ENCODE measurements around the gene SMC2.
A peak's percentile ranks its signal among the peaks of the same experiment; 100 is the strongest.

The SMC2 gene

DNA sequence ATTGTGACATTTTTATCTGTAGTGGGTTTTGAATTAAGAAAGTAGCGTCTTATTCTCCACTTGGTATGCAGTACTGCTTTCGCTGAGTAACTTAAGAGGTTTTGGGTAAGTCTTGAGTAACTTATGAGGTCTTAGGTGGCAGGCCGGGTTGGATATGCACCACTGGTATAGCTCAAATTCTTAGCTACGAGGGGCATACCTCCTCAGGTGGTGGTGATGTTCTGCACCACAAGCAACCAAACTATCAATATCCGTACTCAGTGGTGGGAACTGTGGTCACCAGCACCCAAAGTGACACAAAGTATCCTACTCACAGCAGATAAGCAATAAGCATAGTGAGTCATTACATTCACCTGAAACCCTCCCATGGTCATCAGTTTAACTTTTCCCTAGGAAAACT lies 13.7 kb downstream of the SMC2 start:
- no peak for DNase-seq (ENCODE audit: low spot score)

DNA sequence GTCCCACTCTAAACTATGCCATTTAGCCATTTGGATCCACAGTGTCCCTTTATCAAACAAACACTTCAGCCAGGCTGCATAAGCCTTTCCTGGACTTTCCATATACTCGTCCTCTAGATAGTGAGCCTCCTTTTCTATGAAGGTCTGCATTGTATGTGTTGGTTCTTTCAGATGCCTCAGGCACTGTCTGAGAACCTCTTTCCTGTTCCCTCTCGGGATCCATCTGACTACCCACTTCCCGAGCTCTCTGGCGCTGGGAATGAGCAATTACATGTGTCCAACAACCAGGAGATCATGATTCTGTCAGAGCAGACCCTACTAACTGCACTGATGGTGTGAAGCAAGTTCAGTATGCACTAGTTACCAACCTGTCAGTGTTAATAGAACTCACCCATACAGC lies 14.2 kb downstream of the SMC2 start:
- DNase-seq (ENCODE audit: low spot score) = peak; percentile 87

GRCh38 chr9:104110509-104110908 lies 16.4 kb downstream of the SMC2 start:
- no peak for DNase-seq (ENCODE audit: low spot score)

DNA sequence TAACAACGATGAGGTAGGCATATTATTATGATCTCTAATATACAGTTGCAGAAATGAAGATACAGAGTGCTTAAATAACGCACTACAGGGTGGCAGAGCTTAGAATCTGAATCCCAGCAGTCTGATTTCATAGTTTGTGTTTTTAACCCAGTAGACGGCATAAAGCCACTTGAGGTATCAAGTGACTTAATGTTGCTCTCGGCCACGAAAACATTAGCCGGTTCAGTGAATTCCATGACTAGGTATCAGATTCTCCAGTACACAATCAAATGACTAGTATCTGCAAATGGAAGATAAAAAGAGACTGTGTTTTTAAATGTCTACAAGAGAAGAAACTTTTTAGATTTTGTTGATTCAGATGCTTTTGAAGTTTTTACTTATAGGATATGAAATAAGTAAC lies 24.8 kb downstream of the SMC2 start:
- no peak for DNase-seq (ENCODE audit: low spot score)

GRCh38 chr9:104121022-104121421 lies 26.9 kb downstream of the SMC2 start:
- no peak for DNase-seq (ENCODE audit: low spot score)

GRCh38 chr9:104138243-104138868 lies 44.2 kb downstream of the SMC2 start:
- DNase-seq (ENCODE audit: low spot score) = peak; percentile 7

GRCh38 chr9:104142799-104143549 lies 48.9 kb downstream of the SMC2 start:
- no peak for DNase-seq (ENCODE audit: low spot score)

DNA sequence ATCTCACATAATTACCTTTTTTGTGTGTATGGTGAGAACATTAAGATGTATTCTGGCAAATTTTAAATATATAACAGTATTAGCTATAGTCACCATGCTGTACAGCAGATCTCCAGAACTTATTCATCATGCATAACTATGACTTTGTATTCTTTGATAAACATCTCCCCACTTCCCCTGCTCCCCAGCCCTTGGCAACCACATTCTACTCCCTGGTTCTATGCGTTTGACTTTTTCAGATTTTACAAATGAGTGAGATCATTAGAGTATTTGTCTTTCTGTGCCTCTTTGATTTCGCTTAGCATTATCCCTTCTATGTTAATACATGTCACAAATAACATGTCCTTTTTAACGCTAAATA lies 49.4 kb downstream of the SMC2 start:
- DNase-seq (ENCODE audit: low spot score) = no peak

DNA sequence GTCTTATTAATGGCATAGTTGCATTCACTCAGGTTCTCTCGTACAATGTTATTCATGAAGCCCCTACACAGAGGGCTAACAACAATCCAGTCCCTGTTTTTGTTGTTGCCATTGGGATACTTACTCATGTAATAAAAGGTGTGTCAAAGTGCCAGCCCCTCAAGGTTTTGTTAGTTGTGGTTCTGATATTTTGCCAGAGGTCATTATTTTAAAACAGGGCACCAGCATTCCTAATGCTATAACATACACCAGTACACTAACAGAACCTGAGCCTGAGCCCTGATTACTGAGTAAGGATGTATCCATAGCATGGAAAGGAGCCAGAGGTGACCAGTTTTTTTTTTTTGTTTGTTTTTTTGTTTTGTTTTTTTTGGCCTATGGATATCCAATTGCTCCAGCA lies 50.2 kb downstream of the SMC2 start:
- DNase-seq (ENCODE audit: low spot score) = no peak

- no peak for DNase-seq (ENCODE audit: low spot score)
Measured at GRCh38 chr9:104173067-104173466, 79.0 kb downstream of the SMC2 start.

DNA sequence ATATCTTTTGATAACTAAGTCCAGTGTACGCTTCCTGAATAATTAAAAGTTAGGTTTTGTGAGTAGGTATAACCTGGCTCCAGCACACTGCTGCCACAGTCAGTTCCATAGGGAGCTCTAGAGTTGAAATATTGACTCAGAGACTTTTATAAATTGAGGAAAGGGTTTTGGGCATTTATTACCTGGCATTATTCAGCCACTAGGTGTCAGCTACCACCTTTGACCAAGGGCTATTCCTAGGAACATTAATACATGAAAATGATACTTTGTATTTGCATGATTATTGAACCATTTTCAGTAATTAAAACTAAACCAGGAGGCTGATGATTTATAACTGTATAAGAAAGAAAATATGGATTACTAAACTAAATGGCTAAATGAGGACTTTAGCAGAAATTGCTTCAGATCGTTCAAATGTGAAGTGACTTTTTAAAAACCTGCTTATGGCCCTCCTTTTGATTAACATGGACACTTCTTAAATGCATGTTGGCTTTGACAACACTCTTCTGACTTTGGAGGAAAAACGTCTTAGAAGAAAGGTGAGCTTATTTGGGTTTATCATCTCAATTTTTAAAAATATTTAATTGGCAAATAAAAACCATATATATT lies 83.0 kb downstream of the SMC2 start:
- peak; percentile 20 for DNase-seq (ENCODE audit: low spot score)

GRCh38 chr9:104177676-104178075 lies 83.6 kb downstream of the SMC2 start:
- DNase-seq (ENCODE audit: low spot score) = no peak
